ENCODE measurements around the gene ZNF620. TPM values are rescaled to one million over a fixed set of nuclear protein-coding genes. Genes with fewer than 3 reads are reported as not detected.

The ZNF620 gene
- total and polyA plus RNA-seq, 7 donors, result 1.4 to 7.3 (median 2.1) TPM

DNA sequence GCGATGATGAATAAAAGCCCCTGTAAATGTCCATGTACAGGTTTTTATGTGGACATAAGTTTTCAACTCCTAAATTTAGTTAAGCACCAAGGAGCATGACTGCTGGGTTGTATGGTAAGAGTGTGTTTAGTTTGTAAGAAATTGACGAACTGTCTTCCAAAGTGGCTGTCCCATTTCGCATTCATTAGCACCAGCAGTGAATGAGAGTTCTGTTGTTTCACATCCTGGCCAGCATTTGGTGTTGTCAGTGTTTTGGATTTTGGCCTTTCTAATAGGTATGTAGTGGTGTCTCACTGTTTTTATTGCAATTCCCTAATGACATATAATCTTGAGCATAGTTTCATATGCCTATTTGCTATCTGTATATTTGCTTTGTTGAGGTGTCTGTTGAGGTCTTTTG is 22.6 kb downstream of the ZNF620 start:
- intact Hi-C loops (cut with DNase I), result no loop called here
- H3K4me3 ChIP-seq, result no peak overlapping the region
- no peak overlapping the region for H3K27ac ChIP-seq
- no peaks in the 10 kb centered on the region for H3K27me3 ChIP-seq
- TF ChIP-seq POLR2AphosphoS5 (IDR thresholded peaks at IDR 0.05), result no peak
- TF ChIP-seq CTCF (IDR thresholded peaks at IDR 0.05), result no peak
- no peak for TF ChIP-seq EP300 (IDR thresholded peaks at IDR 0.05)
- no peak for TF ChIP-seq POLR2A (IDR thresholded peaks at IDR 0.05)
- H3K4me1 ChIP-seq, result peaks cover 0 to 24% (median 10%) of the 10 kb centered on the region in 4 donors
- 96 to 97% methylated on average over 3 of the region's 3 CpGs for WGBS, 2 donors
- peaks cover 0 to 8% (median 4%) of the 10 kb centered on the region in 4 donors for H3K9me3 ChIP-seq
- DNase-seq, result no peak
- H3K36me3 ChIP-seq, result peaks cover 14 to 67% (median 41%) of the 10 kb centered on the region in 4 donors

DNA sequence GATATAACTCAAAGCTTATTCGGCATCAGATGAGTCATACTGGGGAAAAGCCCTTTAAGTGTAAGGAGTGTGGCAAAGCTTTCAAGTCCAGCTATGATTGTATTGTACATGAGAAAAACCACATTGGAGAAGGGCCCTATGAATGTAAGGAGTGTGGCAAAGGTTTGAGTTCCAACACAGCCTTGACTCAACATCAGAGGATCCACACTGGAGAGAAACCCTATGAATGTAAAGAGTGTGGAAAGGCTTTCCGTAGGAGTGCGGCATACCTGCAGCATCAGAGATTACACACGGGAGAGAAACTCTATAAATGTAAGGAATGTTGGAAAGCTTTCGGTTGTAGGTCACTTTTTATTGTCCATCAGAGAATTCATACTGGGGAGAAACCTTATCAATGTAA is 26.4 kb downstream of the ZNF620 start:
- Histone ChIP-seq H3K36me3 (peaks cover 20 to 91% (median 46%) of the 10 kb centered on the region in 4 donors), H3K9me3 (peaks cover 0 to 8% (median 4%) of the 10 kb centered on the region in 4 donors), H3K4me1 (no peaks in the 10 kb centered on the region), H3K27ac (no peak overlapping the region), H3K4me3 (no peak overlapping the region), H3K27me3 (no peaks in the 10 kb centered on the region)
- TF ChIP-seq CTCF (IDR thresholded peaks at IDR 0.05), result no peak
- TF ChIP-seq POLR2A (IDR thresholded peaks at IDR 0.05), result no peak
- no peak for TF ChIP-seq EP300 (IDR thresholded peaks at IDR 0.05)
- no peak for TF ChIP-seq POLR2AphosphoS5 (IDR thresholded peaks at IDR 0.05)
- WGBS, 2 donors, result 97 to 98% methylated on average over 5 of the region's 5 CpGs
- DNase-seq, result no peak
- intact Hi-C loops (cut with DNase I), result no loop called here

DNA sequence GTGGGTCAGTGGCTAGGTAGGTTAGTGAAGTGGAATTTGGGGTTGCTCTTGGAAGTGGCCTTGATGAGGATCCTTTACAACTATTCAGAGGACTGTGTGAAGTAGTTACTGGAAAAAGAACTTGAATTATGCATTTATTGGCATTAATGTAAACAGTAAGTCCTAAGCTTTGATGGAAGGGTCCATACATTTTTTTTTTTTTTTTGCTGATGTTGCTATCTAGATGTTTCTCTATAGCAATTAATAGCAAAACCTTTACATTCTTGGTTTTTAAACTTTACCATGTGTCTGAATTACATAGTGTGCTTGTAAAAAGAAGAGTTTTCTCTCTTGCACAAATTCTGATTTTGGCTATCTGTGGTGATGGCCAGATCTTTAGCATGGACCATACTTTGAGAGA is 28.4 kb downstream of the ZNF620 start:
- no peaks in the 10 kb centered on the region for H3K4me1 ChIP-seq
- peaks cover 20 to 92% (median 43%) of the 10 kb centered on the region in 4 donors for H3K36me3 ChIP-seq
- no peak for TF ChIP-seq POLR2A (IDR thresholded peaks at IDR 0.05)
- TF ChIP-seq EP300 (IDR thresholded peaks at IDR 0.05), result no peak
- TF ChIP-seq POLR2AphosphoS5 (IDR thresholded peaks at IDR 0.05), result no peak
- no peak for TF ChIP-seq CTCF (IDR thresholded peaks at IDR 0.05)
- no peak overlapping the region for H3K4me3 ChIP-seq
- no peak overlapping the region for H3K27ac ChIP-seq
- DNase-seq, result no peak
- no peaks in the 10 kb centered on the region for H3K27me3 ChIP-seq
- intact Hi-C loops (cut with DNase I), result no loop called here
- peaks cover 0 to 8% (median 6%) of the 10 kb centered on the region in 4 donors for H3K9me3 ChIP-seq

DNA sequence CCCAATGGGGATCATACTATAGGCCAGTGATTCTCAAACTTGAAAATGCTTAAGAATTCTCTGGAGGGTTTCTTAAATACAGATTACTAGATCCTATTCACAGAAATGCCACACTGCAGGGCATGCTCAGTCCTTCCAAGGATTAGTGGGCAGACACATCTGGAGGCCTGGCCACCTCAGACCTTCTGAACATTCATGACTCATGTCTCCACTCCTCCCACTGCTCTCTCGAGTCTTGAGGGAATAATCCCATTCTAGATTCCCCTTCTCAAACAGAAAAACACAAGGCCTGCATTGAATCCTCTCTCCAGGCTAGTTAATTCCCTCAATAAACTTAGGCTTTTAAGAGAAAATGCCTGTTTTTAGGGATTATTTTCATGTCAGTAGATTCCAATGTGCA is 41.0 kb downstream of the ZNF620 start:
- Histone ChIP-seq H3K4me1 (no peaks in the 10 kb centered on the region), H3K4me3 (no peak overlapping the region), H3K36me3 (no peaks in the 10 kb centered on the region), H3K27me3 (no peaks in the 10 kb centered on the region), H3K9me3 (no peaks in the 10 kb centered on the region), H3K27ac (no peak overlapping the region)
- no peak for DNase-seq
- intact Hi-C loops (cut with DNase I), result no loop called here
- WGBS, 2 donors, result 57 to 61% methylated on average over 1 of the region's 1 CpG
- no peak for TF ChIP-seq EP300 (IDR thresholded peaks at IDR 0.05)
- no peak for TF ChIP-seq POLR2AphosphoS5 (IDR thresholded peaks at IDR 0.05)
- TF ChIP-seq CTCF (IDR thresholded peaks at IDR 0.05), result no peak
- no peak for TF ChIP-seq POLR2A (IDR thresholded peaks at IDR 0.05)

GRCh38 chr3:40550167-40550566 is 44.3 kb downstream of the ZNF620 start:
- no peak for DNase-seq
- no peak overlapping the region for H3K4me3 ChIP-seq
- no peaks in the 10 kb centered on the region for H3K27me3 ChIP-seq
- no peaks in the 10 kb centered on the region for H3K4me1 ChIP-seq
- TF ChIP-seq POLR2AphosphoS5 (IDR thresholded peaks at IDR 0.05), result no peak
- TF ChIP-seq POLR2A (IDR thresholded peaks at IDR 0.05), result no peak
- no peak for TF ChIP-seq EP300 (IDR thresholded peaks at IDR 0.05)
- no peak for TF ChIP-seq CTCF (IDR thresholded peaks at IDR 0.05)
- H3K36me3 ChIP-seq, result no peaks in the 10 kb centered on the region
- intact Hi-C loops (cut with DNase I), result no loop called here
- WGBS, 2 donors, result 95 to 98% methylated on average over 1 of the region's 1 CpG
- H3K27ac ChIP-seq, result no peak overlapping the region
- no peaks in the 10 kb centered on the region for H3K9me3 ChIP-seq
